ENCODE data around the gene MAST4.

MAST4 gene

GRCh38 chr5:67002832-67003684, 406.9 kb downstream of the MAST4 start:
- TF ChIP-seq CTCF (IDR thresholded peaks at IDR 0.05; ENCODE audit: low read depth, low read length, missing control alignments), result no peak
- DNase-seq (ENCODE audit: low read depth), result no peak
- in situ Hi-C loops (cut with HindIII; ENCODE audit: low sequenced_read_pairs), result no loop called here
- peak overlapping the region; percentile 55 for H3K4me3 ChIP-seq (ENCODE audit: low read depth, low read length)

DNA sequence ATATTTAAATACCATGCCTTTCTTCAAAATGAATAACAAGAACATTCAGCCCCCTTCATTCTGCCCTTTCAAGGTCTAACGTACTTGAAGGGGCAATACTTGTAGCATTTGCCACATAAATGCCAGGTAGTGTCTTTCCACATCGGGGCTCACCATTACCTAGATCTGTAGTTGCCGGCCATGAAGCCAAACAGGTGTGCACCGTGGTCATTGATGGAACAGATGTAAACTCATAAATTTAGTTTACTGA, 407.4 kb downstream of the MAST4 start:
- in situ Hi-C loops (cut with HindIII; ENCODE audit: low sequenced_read_pairs), result no loop called here
- TF ChIP-seq CTCF (IDR thresholded peaks at IDR 0.05; ENCODE audit: low read depth, low read length, missing control alignments), result no peak
- no peak for DNase-seq (ENCODE audit: low read depth)
- peak overlapping the region; percentile 55 for H3K4me3 ChIP-seq (ENCODE audit: low read depth, low read length)

DNA sequence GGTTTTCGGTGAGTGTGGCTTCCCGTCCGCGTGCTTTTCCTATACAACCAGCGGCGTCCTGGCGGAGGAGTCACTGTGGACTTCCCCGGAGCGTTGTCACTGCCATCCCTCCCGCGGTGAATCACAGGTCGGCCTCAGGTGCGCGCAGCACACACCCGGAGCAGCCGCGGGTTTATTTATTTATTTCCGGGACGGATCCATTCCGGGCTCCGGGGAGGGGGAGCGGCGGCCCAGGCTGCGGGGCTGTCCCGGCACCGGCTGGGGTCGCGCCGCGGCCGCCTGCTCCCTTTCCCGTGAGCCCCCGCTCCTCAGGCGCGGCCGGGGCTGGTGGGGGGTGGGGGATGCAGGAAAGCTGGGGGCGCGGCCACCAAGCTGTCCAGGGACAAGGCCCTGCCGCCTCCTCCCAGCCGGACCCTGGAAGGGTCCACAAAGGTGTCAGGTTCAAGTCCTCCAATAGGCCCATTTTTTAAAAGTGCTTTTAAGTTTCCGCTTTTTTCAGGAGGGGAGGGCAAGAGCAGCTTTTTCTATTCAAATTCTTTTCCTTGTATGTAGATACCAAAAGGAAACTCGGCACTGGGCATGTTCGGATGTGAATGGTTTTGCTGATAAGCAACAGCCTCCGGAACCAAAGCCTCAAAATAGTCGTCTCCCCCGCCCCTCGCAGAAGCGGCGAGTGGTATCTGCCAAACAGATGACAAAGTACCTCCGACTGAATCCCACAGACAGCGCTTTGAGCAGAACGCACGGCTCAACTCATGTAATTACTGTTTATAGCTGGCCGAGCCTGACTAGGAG, 407.9 kb downstream of the MAST4 start:
- no peak for TF ChIP-seq CTCF (IDR thresholded peaks at IDR 0.05; ENCODE audit: low read depth, low read length, missing control alignments)
- in situ Hi-C loops (cut with HindIII; ENCODE audit: low sequenced_read_pairs), result no loop called here
- peak; percentile 70 for DNase-seq (ENCODE audit: low read depth)
- peak overlapping the region; percentile 55 for H3K4me3 ChIP-seq (ENCODE audit: low read depth, low read length)

- no peak for TF ChIP-seq CTCF (IDR thresholded peaks at IDR 0.05; ENCODE audit: low read depth, low read length, missing control alignments)
- in situ Hi-C loops (cut with HindIII; ENCODE audit: low sequenced_read_pairs), result no loop called here
- no peak for DNase-seq (ENCODE audit: low read depth)
- peak overlapping the region; percentile 55 for H3K4me3 ChIP-seq (ENCODE audit: low read depth, low read length)
These were observed 408.6 kb downstream of the MAST4 start for GRCh38 chr5:67004730-67005350.

DNA sequence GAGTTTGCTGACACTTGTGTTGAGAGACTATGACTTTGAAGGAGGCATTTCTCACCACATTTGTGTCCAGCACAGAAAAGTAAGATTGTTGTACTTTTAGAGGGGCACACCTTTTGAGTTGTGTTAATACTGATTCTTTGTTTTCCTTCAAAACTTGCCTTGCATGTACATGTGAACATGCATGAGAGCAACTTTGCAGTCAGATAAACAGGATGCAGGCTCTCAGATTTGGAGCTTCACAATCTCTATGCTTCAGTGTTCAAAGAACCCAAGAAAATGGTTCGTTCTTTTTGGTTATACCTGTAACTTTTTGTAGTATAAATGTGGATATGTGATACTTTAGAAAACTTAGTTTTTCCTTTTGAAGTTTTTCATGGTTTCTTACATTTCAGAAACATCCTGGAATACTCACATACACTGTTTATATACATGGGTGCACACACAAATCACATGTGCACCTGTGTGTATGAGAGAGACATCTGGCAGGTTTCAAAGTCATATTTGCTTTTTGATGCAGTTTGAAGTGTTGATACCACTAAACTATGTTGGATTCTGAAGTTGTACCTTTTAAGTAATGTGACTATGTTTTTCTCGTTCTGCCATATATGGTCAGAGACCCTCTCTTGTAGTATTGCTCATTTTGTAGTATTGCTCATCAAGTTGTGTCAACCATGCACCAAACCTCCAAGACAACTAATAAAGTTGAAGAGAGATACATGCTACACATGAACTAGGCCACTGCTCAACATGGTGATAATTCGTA, 409.7 kb downstream of the MAST4 start:
- peak overlapping the region; percentile 55 for H3K4me3 ChIP-seq (ENCODE audit: low read depth, low read length)
- in situ Hi-C loops (cut with HindIII; ENCODE audit: low sequenced_read_pairs), result no loop called here
- no peak for DNase-seq (ENCODE audit: low read depth)
- no peak for TF ChIP-seq CTCF (IDR thresholded peaks at IDR 0.05; ENCODE audit: low read depth, low read length, missing control alignments)

- in situ Hi-C loops (cut with HindIII; ENCODE audit: low sequenced_read_pairs), result no loop called here
- no peak for DNase-seq (ENCODE audit: low read depth)
- H3K4me3 ChIP-seq (ENCODE audit: low read depth, low read length), result peak overlapping the region; percentile 55
- no peak for TF ChIP-seq CTCF (IDR thresholded peaks at IDR 0.05; ENCODE audit: low read depth, low read length, missing control alignments)
These were observed 410.3 kb downstream of the MAST4 start for GRCh38 chr5:67006500-67006848.
